PC-3 (cell line): ENCODE measurements around the gene IFNG.
"Not testable (repeated sequence)": the region's sequence is repeated elsewhere in the genome, so short reads cannot be mapped to it uniquely, and the experiment has no call there.

Source experiments
- CTCF ChIP-seq: fragments of 300-600 bp; sonication (generic); conservative IDR thresholded peaks from 2 replicates; pipeline ENCODE4 v1.5.1; 2017; ENCODE audit warnings: antibody characterized with exemption, low read depth, mild to moderate bottlenecking, low read length
- EZH2 ChIP-seq: fragments of 300-600 bp; sonication (generic); IDR thresholded peaks from one replicate; pipeline ENCODE4 v1.6.1; 2017; ENCODE audit warnings: antibody characterized with exemption, mild to moderate bottlenecking, low read length; ENCODE audit not compliant: unreplicated experiment
- EZH2phosphoT487 ChIP-seq: fragments of 300-600 bp; sonication (generic); IDR thresholded peaks from 2 replicates; pipeline ENCODE4 v1.6.1; 2018; ENCODE audit warnings: mild to moderate bottlenecking, antibody characterized with exemption, low read length, borderline replicate concordance

- TF ChIP-seq CTCF, EZH2phosphoT487, EZH2: not testable (repeated sequence)
Observed at GRCh38 chr12:68174761-68175160, 15.2 kb upstream of the IFNG start.
